IPS DF 4.7 (cell line): ENCODE results near the gene KCNJ12.
"Not testable (repeated sequence)": the region's sequence is repeated elsewhere in the genome, so short reads cannot be mapped to it uniquely, and the experiment has no call there.

ENCODE experiments used
- DNase-seq: peaks from one replicate; pipeline ENCODE4 v3.0.0-alpha.2; 2013; ENCODE audit warnings: low spot score; ENCODE audit errors: extremely low read depth

KCNJ12 gene

GRCh38 chr17:21349358-21350050, 26.7 kb upstream of the KCNJ12 start:
- not testable (repeated sequence) for DNase-seq

GRCh38 chr17:21350495-21350894, 25.7 kb upstream of the KCNJ12 start:
- DNase-seq = not testable (repeated sequence)

- no peak for DNase-seq
Observed at GRCh38 chr17:21351366-21352065, 24.6 kb upstream of the KCNJ12 start.

GRCh38 chr17:21352221-21352980, 23.8 kb upstream of the KCNJ12 start:
- no peak for DNase-seq

GRCh38 chr17:21352981-21353265, 23.2 kb upstream of the KCNJ12 start:
- DNase-seq = no peak

GRCh38 chr17:21353326-21354010, 22.7 kb upstream of the KCNJ12 start:
- DNase-seq = no peak

GRCh38 chr17:21354796-21355385, 21.3 kb upstream of the KCNJ12 start:
- DNase-seq = no peak

GRCh38 chr17:21355586-21355985, 20.6 kb upstream of the KCNJ12 start:
- DNase-seq = no peak

GRCh38 chr17:21356537-21357127, 19.5 kb upstream of the KCNJ12 start:
- no peak for DNase-seq

GRCh38 chr17:21357281-21357680, 18.9 kb upstream of the KCNJ12 start:
- DNase-seq = no peak

GRCh38 chr17:21357696-21358656, 18.2 kb upstream of the KCNJ12 start:
- no peak for DNase-seq

GRCh38 chr17:21358682-21359482, 17.3 kb upstream of the KCNJ12 start:
- DNase-seq = no peak

GRCh38 chr17:21359483-21359840, 16.7 kb upstream of the KCNJ12 start:
- no peak for DNase-seq

- no peak for DNase-seq
Observed at GRCh38 chr17:21360048-21360447, 16.1 kb upstream of the KCNJ12 start.

GRCh38 chr17:21361020-21361809, 14.9 kb upstream of the KCNJ12 start:
- no peak for DNase-seq

- no peak for DNase-seq
Observed at GRCh38 chr17:21362331-21362931, 13.7 kb upstream of the KCNJ12 start.

- DNase-seq = no peak
Observed at GRCh38 chr17:21363776-21364642, 12.1 kb upstream of the KCNJ12 start.
